GM23338 (cell line): ENCODE results near the gene CXCR3. TPM values are rescaled to one million over a fixed set of nuclear protein-coding genes. Genes with fewer than 3 reads are reported as not detected.

Experiments used
- ATAC-seq: fragments of 200-7000 bp; cut with Tn5 transposase; 3 replicates; pipeline ENCODE4 v1.9.1; 2020
- DNase-seq: peaks from one replicate; pipeline ENCODE4 v3.0.0-alpha.2; 2015; ENCODE audit warnings: low spot score
- H2AFZ ChIP-seq: fragments of 200-600 bp; sonication (generic); 2 replicates; pipeline ENCODE4 v1.8.0; 2016; ENCODE audit warnings: antibody characterized with exemption, mild to moderate bottlenecking, moderate library complexity
- H3F3A ChIP-seq: fragments of 200-600 bp; sonication (generic); replicated peaks from 2 replicates; pipeline ENCODE4 v1.8.0; 2017; ENCODE audit warnings: antibody characterized with exemption, mixed run types, low read depth
- H3K27ac ChIP-seq: fragments of 200-600 bp; sonication (generic); 2 replicates; pipeline ENCODE4 v1.6.1; 2016; ENCODE audit warnings: low read depth
- H3K27me3 ChIP-seq: fragments of 200-600 bp; sonication (generic); 2 replicates; pipeline ENCODE4 v1.8.0; 2016; ENCODE audit warnings: mild to moderate bottlenecking, mixed run types, moderate library complexity; ENCODE audit not compliant: insufficient read depth
- H3K36me3 ChIP-seq: fragments of 200-600 bp; sonication (generic); 2 replicates; pipeline ENCODE4 v1.8.0; 2016; ENCODE audit warnings: mild to moderate bottlenecking; ENCODE audit not compliant: insufficient read depth
- H3K4me1 ChIP-seq: fragments of 200-600 bp; sonication (generic); 2 replicates; pipeline ENCODE4 v1.8.0; 2016; ENCODE audit warnings: mild to moderate bottlenecking, moderate library complexity; ENCODE audit not compliant: insufficient read depth
- H3K4me2 ChIP-seq: fragments of 200-600 bp; sonication (generic); 2 replicates; pipeline ENCODE4 v1.7.1; 2017; ENCODE audit warnings: mixed run types
- H3K4me3 ChIP-seq: fragments of 200-600 bp; sonication (generic); 2 replicates; pipeline ENCODE4 v1.6.1; 2016; ENCODE audit warnings: mixed run types
- H3K79me2 ChIP-seq: fragments of 200-600 bp; sonication (generic); replicated peaks from 2 replicates; pipeline ENCODE4 v1.8.0; 2017; ENCODE audit warnings: mild to moderate bottlenecking; ENCODE audit not compliant: insufficient read depth
- H3K9me2 ChIP-seq: fragments of 200-600 bp; sonication (generic); 2 replicates; pipeline ENCODE4 v1.8.0; 2017; ENCODE audit not compliant: insufficient read depth
- H4K20me1 ChIP-seq: fragments of 200-600 bp; sonication (generic); replicated peaks from 2 replicates; pipeline ENCODE4 v1.8.0; 2017; ENCODE audit warnings: mild to moderate bottlenecking; ENCODE audit not compliant: insufficient read depth
- H3K27ac Mint-ChIP-seq: 2 replicates; pipeline ENCODE4 v1.8.0; 2020; ENCODE audit warnings: inconsistent platforms, mild to moderate bottlenecking, moderate library complexity, mixed read lengths
- H3K27me3 Mint-ChIP-seq: 3 replicates; pipeline ENCODE4 v1.8.0; 2022; ENCODE audit warnings: low read depth, mild to moderate bottlenecking, moderate library complexity, mixed read lengths, inconsistent platforms; ENCODE audit not compliant: insufficient read depth, poor library complexity
- H3K36me3 Mint-ChIP-seq: 3 replicates; pipeline ENCODE4 v1.8.0; 2021; ENCODE audit warnings: low read depth, mild to moderate bottlenecking, inconsistent platforms, moderate library complexity, mixed read lengths
- H3K4me1 Mint-ChIP-seq: 3 replicates; pipeline ENCODE4 v1.8.0; 2020; ENCODE audit warnings: mild to moderate bottlenecking, inconsistent platforms, mixed read lengths
- H3K4me3 Mint-ChIP-seq: 3 replicates; pipeline ENCODE4 v1.8.0; 2021; ENCODE audit warnings: moderate library complexity, mild to moderate bottlenecking, inconsistent platforms, mixed read lengths
- H3K9me3 Mint-ChIP-seq: 3 replicates; pipeline ENCODE4 v1.8.0; 2020; ENCODE audit warnings: moderate library complexity, mild to moderate bottlenecking, inconsistent platforms, mixed read lengths
- CREB1 ChIP-seq: fragments of 250-450 bp; sonication (Bioruptor Pico); IDR thresholded peaks from 2 replicates; pipeline ENCODE4 v1.5.0; 2020; ENCODE audit warnings: low read depth, mild to moderate bottlenecking, moderate library complexity
- EZH2phosphoT487 ChIP-seq: fragments of 200-600 bp; sonication (generic); IDR thresholded peaks from one replicate; pipeline ENCODE4 v1.8.1; 2018; ENCODE audit warnings: antibody characterized with exemption; ENCODE audit not compliant: unreplicated experiment
- ZNF114 ChIP-seq: fragments of 250-450 bp; sonication (Bioruptor Pico); IDR thresholded peaks from 2 replicates; pipeline ENCODE4 v1.5.0; 2020; ENCODE audit warnings: mild to moderate bottlenecking, moderate library complexity
- ZNF331 ChIP-seq: fragments of 250-450 bp; sonication (Bioruptor Pico); IDR thresholded peaks from 2 replicates; pipeline ENCODE4 v1.5.0; 2020; ENCODE audit warnings: low read depth, mild to moderate bottlenecking, moderate library complexity
- polyA plus RNA-seq: library from polyadenylated mRNA; unstranded; fragments of >200 nt; fragmentation: Nextera tagmentation; extraction: Ambion mirVana; gene quantifications from 2 replicates; pipeline ENCODE4 v1.2.1, GENCODE V29; 2016
- total RNA-seq: library from RNA; depleted of rRNA; stranded (reverse); fragments of >200 nt; shearing (Covaris generic); gene quantifications from 2 replicates; pipeline ENCODE4 v1.2.3, GENCODE V29; 2014
- TF ChIP-seq, protein P1 (sequence below), 2 experiments: fragments of 200-600 bp in 1 of 2; sonication (generic) in 1 of 2; conservative IDR thresholded peaks; 2 replicates each; pipeline versions ENCODE4 v1.5.1 to v1.6.1; 2016 to 2017; ENCODE audit warnings: antibody characterized with exemption in 2 of 2, low read depth in 2 of 2, mild to moderate bottlenecking in 2 of 2, moderate library complexity in 1 of 2
- TF ChIP-seq, protein P2 (sequence below): IDR thresholded peaks from 2 replicates; pipeline ENCODE4 v1.6.1; 2016; ENCODE audit warnings: antibody characterized with exemption
- TF ChIP-seq, protein P3 (sequence below): fragments of 250-450 bp; sonication (Bioruptor Pico); IDR thresholded peaks from 2 replicates; pipeline ENCODE4 v1.5.0; 2020; ENCODE audit warnings: mild to moderate bottlenecking, moderate library complexity

Gene CXCR3
- total and polyA plus RNA-seq, 2 experiments from 2014 or later, result not detected

DNA sequence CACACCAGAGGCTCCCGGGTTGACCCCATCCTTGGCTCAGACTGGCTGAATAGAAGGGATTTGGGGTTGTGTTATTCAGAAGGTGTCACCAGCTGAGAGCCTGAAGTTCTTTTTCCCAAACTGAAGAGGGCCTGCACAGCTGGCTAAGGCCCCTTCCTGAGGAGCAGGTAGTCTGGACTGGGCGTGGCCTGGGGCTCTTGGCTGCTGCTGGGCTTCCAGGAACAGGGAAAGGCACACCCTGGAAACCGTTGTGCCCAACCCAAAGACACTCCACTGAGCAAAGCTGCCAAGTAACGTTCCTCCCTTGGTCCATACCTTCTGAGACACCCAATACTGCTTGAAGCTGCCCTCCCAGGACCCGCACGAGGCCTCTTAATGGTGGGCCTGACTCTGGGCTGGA is 8.3 kb upstream of the CXCR3 start:
- Histone ChIP-seq H3K27me3 (no peaks in the 10 kb centered on the region), H2AFZ (no peak overlapping the region), H4K20me1 (no peaks in the 10 kb centered on the region), H3K4me2 (no peak overlapping the region), H3K4me1 (no peaks in the 10 kb centered on the region), H3K27ac (no peak overlapping the region), H3F3A (no peaks in the 10 kb centered on the region), H3K36me3 (no peaks in the 10 kb centered on the region), H3K9me2 (no peaks in the 10 kb centered on the region), H3K4me3 (no peak overlapping the region), H3K79me2 (no peaks in the 10 kb centered on the region)
- ATAC-seq, result no peak
- Mint-ChIP-seq H3K27ac (no peak overlapping the region), H3K4me1 (peaks cover 3% of the 10 kb centered on the region; the same call in 1 of the 3 replicates), H3K36me3 (no peaks in the 10 kb centered on the region), H3K9me3 (no peaks in the 10 kb centered on the region), H3K27me3 (no peaks in the 10 kb centered on the region), H3K4me3 (no peak overlapping the region)
- DNase-seq, result no peak
- TF ChIP-seq, protein P1, sequence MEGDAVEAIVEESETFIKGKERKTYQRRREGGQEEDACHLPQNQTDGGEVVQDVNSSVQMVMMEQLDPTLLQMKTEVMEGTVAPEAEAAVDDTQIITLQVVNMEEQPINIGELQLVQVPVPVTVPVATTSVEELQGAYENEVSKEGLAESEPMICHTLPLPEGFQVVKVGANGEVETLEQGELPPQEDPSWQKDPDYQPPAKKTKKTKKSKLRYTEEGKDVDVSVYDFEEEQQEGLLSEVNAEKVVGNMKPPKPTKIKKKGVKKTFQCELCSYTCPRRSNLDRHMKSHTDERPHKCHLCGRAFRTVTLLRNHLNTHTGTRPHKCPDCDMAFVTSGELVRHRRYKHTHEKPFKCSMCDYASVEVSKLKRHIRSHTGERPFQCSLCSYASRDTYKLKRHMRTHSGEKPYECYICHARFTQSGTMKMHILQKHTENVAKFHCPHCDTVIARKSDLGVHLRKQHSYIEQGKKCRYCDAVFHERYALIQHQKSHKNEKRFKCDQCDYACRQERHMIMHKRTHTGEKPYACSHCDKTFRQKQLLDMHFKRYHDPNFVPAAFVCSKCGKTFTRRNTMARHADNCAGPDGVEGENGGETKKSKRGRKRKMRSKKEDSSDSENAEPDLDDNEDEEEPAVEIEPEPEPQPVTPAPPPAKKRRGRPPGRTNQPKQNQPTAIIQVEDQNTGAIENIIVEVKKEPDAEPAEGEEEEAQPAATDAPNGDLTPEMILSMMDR (conservative IDR thresholded peaks at IDR 0.05; ENCODE audit: low read depth in 2 of 2), result no peak

DNA sequence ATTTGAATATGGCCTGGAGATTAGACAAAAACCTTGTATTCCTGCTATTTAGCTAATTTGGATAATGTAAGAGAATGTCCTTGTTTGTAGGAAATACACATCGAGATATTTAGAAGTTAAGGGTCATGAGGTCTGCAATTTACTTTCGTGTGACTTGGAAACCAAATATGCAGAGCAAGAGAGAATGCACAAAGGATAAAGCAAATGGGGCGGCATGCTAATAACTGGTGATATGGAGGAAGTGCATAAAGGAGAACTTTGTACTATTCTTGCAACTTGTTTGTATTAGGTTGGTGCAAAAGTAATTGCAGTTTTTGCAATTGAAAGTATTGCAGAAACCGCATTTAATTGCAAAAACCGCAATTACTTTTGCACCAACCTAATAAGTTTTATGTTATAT is 7.2 kb upstream of the CXCR3 start:
- Histone ChIP-seq H3K27ac (no peak overlapping the region), H3K9me2 (no peaks in the 10 kb centered on the region), H3K4me3 (no peak overlapping the region), H3K79me2 (no peaks in the 10 kb centered on the region), H3K27me3 (no peaks in the 10 kb centered on the region), H3K36me3 (no peaks in the 10 kb centered on the region), H3F3A (no peaks in the 10 kb centered on the region), H4K20me1 (no peaks in the 10 kb centered on the region), H3K4me1 (no peaks in the 10 kb centered on the region), H2AFZ (no peak overlapping the region), H3K4me2 (no peak overlapping the region)
- Mint-ChIP-seq H3K36me3 (no peaks in the 10 kb centered on the region; the same call in 2 of the 3 replicates), H3K27ac (no peak overlapping the region), H3K27me3 (no peaks in the 10 kb centered on the region), H3K9me3 (no peaks in the 10 kb centered on the region), H3K4me3 (no peak overlapping the region), H3K4me1 (peaks cover 3% of the 10 kb centered on the region; the same call in 1 of the 3 replicates)
- no peak for DNase-seq
- ATAC-seq, result no peak
- TF ChIP-seq, protein P2, sequence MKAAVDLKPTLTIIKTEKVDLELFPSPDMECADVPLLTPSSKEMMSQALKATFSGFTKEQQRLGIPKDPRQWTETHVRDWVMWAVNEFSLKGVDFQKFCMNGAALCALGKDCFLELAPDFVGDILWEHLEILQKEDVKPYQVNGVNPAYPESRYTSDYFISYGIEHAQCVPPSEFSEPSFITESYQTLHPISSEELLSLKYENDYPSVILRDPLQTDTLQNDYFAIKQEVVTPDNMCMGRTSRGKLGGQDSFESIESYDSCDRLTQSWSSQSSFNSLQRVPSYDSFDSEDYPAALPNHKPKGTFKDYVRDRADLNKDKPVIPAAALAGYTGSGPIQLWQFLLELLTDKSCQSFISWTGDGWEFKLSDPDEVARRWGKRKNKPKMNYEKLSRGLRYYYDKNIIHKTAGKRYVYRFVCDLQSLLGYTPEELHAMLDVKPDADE, result no peak
- TF ChIP-seq CREB1 (CRISPR knock-in tag) (no peak), EZH2phosphoT487 (no peak), ZNF331 (CRISPR knock-in tag) (no peak), ZNF114 (CRISPR knock-in tag) (no peak)
- TF ChIP-seq, protein P3, sequence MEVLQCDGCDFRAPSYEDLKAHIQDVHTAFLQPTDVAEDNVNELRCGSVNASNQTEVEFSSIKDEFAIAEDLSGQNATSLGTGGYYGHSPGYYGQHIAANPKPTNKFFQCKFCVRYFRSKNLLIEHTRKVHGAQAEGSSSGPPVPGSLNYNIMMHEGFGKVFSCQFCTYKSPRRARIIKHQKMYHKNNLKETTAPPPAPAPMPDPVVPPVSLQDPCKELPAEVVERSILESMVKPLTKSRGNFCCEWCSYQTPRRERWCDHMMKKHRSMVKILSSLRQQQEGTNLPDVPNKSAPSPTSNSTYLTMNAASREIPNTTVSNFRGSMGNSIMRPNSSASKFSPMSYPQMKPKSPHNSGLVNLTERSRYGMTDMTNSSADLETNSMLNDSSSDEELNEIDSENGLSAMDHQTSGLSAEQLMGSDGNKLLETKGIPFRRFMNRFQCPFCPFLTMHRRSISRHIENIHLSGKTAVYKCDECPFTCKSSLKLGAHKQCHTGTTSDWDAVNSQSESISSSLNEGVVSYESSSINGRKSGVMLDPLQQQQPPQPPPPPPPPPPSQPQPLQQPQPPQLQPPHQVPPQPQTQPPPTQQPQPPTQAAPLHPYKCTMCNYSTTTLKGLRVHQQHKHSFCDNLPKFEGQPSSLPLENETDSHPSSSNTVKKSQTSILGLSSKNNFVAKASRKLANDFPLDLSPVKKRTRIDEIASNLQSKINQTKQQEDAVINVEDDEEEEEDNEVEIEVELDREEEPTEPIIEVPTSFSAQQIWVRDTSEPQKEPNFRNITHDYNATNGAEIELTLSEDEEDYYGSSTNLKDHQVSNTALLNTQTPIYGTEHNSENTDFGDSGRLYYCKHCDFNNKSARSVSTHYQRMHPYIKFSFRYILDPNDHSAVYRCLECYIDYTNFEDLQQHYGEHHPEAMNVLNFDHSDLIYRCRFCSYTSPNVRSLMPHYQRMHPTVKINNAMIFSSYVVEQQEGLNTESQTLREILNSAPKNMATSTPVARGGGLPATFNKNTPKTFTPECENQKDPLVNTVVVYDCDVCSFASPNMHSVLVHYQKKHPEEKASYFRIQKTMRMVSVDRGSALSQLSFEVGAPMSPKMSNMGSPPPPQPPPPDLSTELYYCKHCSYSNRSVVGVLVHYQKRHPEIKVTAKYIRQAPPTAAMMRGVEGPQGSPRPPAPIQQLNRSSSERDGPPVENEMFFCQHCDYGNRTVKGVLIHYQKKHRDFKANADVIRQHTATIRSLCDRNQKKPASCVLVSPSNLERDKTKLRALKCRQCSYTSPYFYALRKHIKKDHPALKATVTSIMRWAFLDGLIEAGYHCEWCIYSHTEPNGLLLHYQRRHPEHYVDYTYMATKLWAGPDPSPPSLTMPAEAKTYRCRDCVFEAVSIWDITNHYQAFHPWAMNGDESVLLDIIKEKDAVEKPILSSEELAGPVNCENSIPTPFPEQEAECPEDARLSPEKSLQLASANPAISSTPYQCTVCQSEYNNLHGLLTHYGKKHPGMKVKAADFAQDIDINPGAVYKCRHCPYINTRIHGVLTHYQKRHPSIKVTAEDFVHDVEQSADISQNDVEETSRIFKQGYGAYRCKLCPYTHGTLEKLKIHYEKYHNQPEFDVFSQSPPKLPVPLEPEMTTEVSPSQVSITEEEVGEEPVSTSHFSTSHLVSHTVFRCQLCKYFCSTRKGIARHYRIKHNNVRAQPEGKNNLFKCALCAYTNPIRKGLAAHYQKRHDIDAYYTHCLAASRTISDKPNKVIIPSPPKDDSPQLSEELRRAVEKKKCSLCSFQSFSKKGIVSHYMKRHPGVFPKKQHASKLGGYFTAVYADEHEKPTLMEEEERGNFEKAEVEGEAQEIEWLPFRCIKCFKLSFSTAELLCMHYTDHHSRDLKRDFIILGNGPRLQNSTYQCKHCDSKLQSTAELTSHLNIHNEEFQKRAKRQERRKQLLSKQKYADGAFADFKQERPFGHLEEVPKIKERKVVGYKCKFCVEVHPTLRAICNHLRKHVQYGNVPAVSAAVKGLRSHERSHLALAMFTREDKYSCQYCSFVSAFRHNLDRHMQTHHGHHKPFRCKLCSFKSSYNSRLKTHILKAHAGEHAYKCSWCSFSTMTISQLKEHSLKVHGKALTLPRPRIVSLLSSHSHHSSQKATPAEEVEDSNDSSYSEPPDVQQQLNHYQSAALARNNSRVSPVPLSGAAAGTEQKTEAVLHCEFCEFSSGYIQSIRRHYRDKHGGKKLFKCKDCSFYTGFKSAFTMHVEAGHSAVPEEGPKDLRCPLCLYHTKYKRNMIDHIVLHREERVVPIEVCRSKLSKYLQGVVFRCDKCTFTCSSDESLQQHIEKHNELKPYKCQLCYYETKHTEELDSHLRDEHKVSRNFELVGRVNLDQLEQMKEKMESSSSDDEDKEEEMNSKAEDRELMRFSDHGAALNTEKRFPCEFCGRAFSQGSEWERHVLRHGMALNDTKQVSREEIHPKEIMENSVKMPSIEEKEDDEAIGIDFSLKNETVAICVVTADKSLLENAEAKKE, result no peak
- TF ChIP-seq, protein P1 (conservative IDR thresholded peaks at IDR 0.05; ENCODE audit: low read depth in 2 of 2), result no peak
